AG10803 (cell line): ENCODE results near the gene PEBP1.

Experiments
- DNase-seq: peaks from one replicate; pipeline ENCODE4 v3.0.0; 2010; ENCODE audit warnings: low read depth
- H3K4me3 ChIP-seq: 2 replicates; pipeline ENCODE4 v1.5.1; 2011; ENCODE audit warnings: mild to moderate bottlenecking, low read length, control low read depth
- CTCF ChIP-seq: conservative IDR thresholded peaks from 2 replicates; pipeline ENCODE4 v1.5.1; 2011; ENCODE audit warnings: mild to moderate bottlenecking, low read length, control low read depth, inconsistent platforms

Gene PEBP1

GRCh38 chr12:118150625-118151024 lies 14.7 kb downstream of the PEBP1 start:
- TF ChIP-seq CTCF: no peak
- DNase-seq: no peak
- no peak overlapping the region for H3K4me3 ChIP-seq

GRCh38 chr12:118151755-118152154 lies 15.8 kb downstream of the PEBP1 start:
- H3K4me3 ChIP-seq: no peak overlapping the region
- no peak for TF ChIP-seq CTCF
- no peak for DNase-seq

GRCh38 chr12:118160536-118160935 lies 24.6 kb downstream of the PEBP1 start:
- no peak for DNase-seq
- H3K4me3 ChIP-seq: no peak overlapping the region
- no peak for TF ChIP-seq CTCF

- peak; percentile 24 for DNase-seq
- TF ChIP-seq CTCF: peak; percentile 62
Observed at GRCh38 chr12:118164798-118165486, 29.0 kb downstream of the PEBP1 start.

GRCh38 chr12:118166946-118167345 lies 31.0 kb downstream of the PEBP1 start:
- H3K4me3 ChIP-seq: no peak overlapping the region
- DNase-seq: no peak
- no peak for TF ChIP-seq CTCF

More at GRCh38 chr12:118164798-118165486, 29.0 kb downstream of the PEBP1 start:
- H3K4me3 ChIP-seq: no peak overlapping the region

- no peak for DNase-seq
- no peak for TF ChIP-seq CTCF
- H3K4me3 ChIP-seq: no peak overlapping the region
Observed at GRCh38 chr12:118175823-118176447, 40.0 kb downstream of the PEBP1 start.

- H3K4me3 ChIP-seq: no peak overlapping the region
- TF ChIP-seq CTCF: no peak
- no peak for DNase-seq
Observed at GRCh38 chr12:118183155-118183554, 47.2 kb downstream of the PEBP1 start.
